Measurements from ENCODE around the gene RASSF4. TPM values are rescaled to one million over a fixed set of nuclear protein-coding genes. Genes with fewer than 3 reads are reported as not detected.
"Not testable (repeated sequence)": the region's sequence is repeated elsewhere in the genome, so short reads cannot be mapped to it uniquely, and the experiment has no call there.

The RASSF4 gene
- total and polyA plus RNA-seq, 3 experiments from 2014 or later: 0.85 to 2.8 (median 2.8) TPM

GRCh38 chr10:45003432-45004000 is 43.9 kb downstream of the RASSF4 start:
- Histone ChIP-seq H3K36me3 (ENCODE audit: insufficient read depth, low read length) (peaks cover 9% of the 10 kb centered on the region), H3K4me3 (ENCODE audit: low read length) (no peak overlapping the region), H3K4me1 (ENCODE audit: insufficient read depth, low read length) (peaks cover 22% of the 10 kb centered on the region), H3K9me3 (ENCODE audit: low read length) (no peaks in the 10 kb centered on the region), H3K27me3 (ENCODE audit: insufficient read depth, low read length, poor library complexity, severe bottlenecking) (no peaks in the 10 kb centered on the region), H3K27ac (ENCODE audit: low read depth, low read length) (no peak overlapping the region)
- Mint-ChIP-seq H3K27me3 (peaks cover 0 to 2% of the 10 kb centered on the region in 2 donors), H3K9me3 (peaks cover 0 to 18% (median 9%) of the 10 kb centered on the region in 5 donors), H3K27ac (peak overlapping the region in 6 of 8 donors; percentile 19 to 94 (median 65)), H3K4me3 (peak overlapping the region in 3 of 7 donors; percentile 44 to 88 (median 46)), H3K4me1 (peaks cover 37 to 52% (median 40%) of the 10 kb centered on the region in 3 donors), H3K36me3 (peaks cover 14 to 36% (median 32%) of the 10 kb centered on the region in 3 donors)
- ChIA-PET POLR2A (no interaction called here), CTCF (interaction anchor here (0.7 to 1.3 kb wide), 3 partner anchors 9 to 36 kb away, joined by 3 to 6 read pairs (median 3); no protein-coding TSS in a partner anchor)
- DNase-seq: no peak

DNA sequence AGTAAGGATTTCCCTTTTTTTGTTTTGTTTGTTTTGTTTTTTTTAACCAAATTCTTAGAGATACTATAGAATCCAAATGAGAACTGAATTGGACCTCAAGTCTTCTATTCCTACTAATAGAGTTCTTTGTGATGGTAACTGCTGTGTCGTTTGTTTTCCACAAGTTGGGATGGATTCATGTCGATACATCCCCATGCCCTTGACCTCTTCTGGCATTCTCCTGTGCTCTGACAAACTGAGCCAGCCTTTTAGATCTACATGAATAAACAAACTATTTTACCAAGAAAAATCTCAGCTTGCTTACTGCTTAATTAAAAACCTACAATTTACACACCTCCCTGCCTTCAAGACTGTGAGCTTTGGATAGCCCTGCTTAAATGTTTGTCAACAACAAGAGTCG is 45.1 kb downstream of the RASSF4 start:
- ChIA-PET POLR2A (no interaction called here), CTCF (interaction anchor here (0.8 kb wide), 1 partner anchor 72 kb away, joined by 4 read pairs; no protein-coding TSS in a partner anchor)
- H3K36me3 Mint-ChIP-seq: peaks cover 14 to 36% (median 32%) of the 10 kb centered on the region in 3 donors
- peak overlapping the region in 3 of 8 donors; percentile 22 to 50 (median 45) for H3K27ac Mint-ChIP-seq
- peaks cover 36 to 50% (median 37%) of the 10 kb centered on the region in 3 donors for H3K4me1 Mint-ChIP-seq
- peaks cover 22% of the 10 kb centered on the region for H3K4me1 ChIP-seq (ENCODE audit: insufficient read depth, low read length)
- H3K27me3 ChIP-seq (ENCODE audit: insufficient read depth, low read length, poor library complexity, severe bottlenecking): no peaks in the 10 kb centered on the region
- no peak for DNase-seq
- H3K9me3 Mint-ChIP-seq: peaks cover 0 to 18% (median 9%) of the 10 kb centered on the region in 5 donors
- peaks cover 9% of the 10 kb centered on the region for H3K36me3 ChIP-seq (ENCODE audit: insufficient read depth, low read length)
- peaks cover 0 to 2% of the 10 kb centered on the region in 2 donors for H3K27me3 Mint-ChIP-seq
- no peaks in the 10 kb centered on the region for H3K9me3 ChIP-seq (ENCODE audit: low read length)
- H3K4me3 Mint-ChIP-seq: no peak overlapping the region
- H3K4me3 ChIP-seq (ENCODE audit: low read length): no peak overlapping the region
- no peak overlapping the region for H3K27ac ChIP-seq (ENCODE audit: low read depth, low read length)

DNA sequence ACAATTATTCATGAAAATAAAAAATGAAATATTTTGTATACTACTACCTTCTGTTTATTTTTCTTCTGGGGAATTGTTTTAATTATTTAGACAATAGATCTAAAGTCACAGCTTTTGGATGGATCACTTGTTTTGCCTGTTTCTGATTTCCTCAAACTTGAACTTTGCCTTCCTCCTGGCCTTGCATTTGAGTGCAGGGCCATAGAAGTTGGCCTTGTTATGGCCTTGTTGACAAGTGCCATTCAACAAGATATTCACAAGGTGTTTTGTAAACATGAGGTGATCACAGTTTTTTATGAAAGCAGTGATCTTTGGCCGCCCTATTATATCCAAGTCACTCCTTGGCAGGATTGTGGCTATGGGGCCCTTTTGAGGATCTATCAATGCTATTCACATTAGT is 45.7 kb downstream of the RASSF4 start:
- CTCF ChIA-PET: interaction anchor here (0.8 kb wide), 1 partner anchor 72 kb away, joined by 4 read pairs; no protein-coding TSS in a partner anchor
- POLR2A ChIA-PET: no interaction called here

GRCh38 chr10:45006276-45007030 is 46.9 kb downstream of the RASSF4 start:
- Mint-ChIP-seq H3K27ac (peak overlapping the region in 4 of 8 donors; percentile 9 to 72 (median 37)), H3K27me3 (no peaks in the 10 kb centered on the region), H3K4me1 (peaks cover 24 to 35% (median 24%) of the 10 kb centered on the region in 3 donors), H3K36me3 (peaks cover 14 to 32% (median 32%) of the 10 kb centered on the region in 3 donors), H3K9me3 (peaks cover 0 to 18% (median 9%) of the 10 kb centered on the region in 5 donors), H3K4me3 (no peak overlapping the region)
- Histone ChIP-seq H3K27me3 (ENCODE audit: insufficient read depth, low read length, poor library complexity, severe bottlenecking) (no peaks in the 10 kb centered on the region), H3K4me1 (ENCODE audit: insufficient read depth, low read length) (peaks cover 13% of the 10 kb centered on the region), H3K9me3 (ENCODE audit: low read length) (no peaks in the 10 kb centered on the region), H3K27ac (ENCODE audit: low read depth, low read length) (no peak overlapping the region), H3K36me3 (ENCODE audit: insufficient read depth, low read length) (peaks cover 9% of the 10 kb centered on the region), H3K4me3 (ENCODE audit: low read length) (no peak overlapping the region)
- ChIA-PET CTCF (no interaction called here), POLR2A (interaction anchor here (0.6 kb wide), 1 partner anchor 1757 kb away, joined by 3 read pairs; no protein-coding TSS in a partner anchor)
- DNase-seq: no peak

More for the DNA sequence above, 45.7 kb downstream of the RASSF4 start:
- Histone ChIP-seq H3K4me1 (ENCODE audit: insufficient read depth, low read length) (peaks cover 18% of the 10 kb centered on the region), H3K27ac (ENCODE audit: low read depth, low read length) (no peak overlapping the region), H3K27me3 (ENCODE audit: insufficient read depth, low read length, poor library complexity, severe bottlenecking) (no peaks in the 10 kb centered on the region), H3K36me3 (ENCODE audit: insufficient read depth, low read length) (peaks cover 9% of the 10 kb centered on the region), H3K4me3 (ENCODE audit: low read length) (no peak overlapping the region), H3K9me3 (ENCODE audit: low read length) (no peaks in the 10 kb centered on the region)
- DNase-seq: no peak
- H3K9me3 Mint-ChIP-seq: peaks cover 0 to 18% (median 9%) of the 10 kb centered on the region in 5 donors
- no peak overlapping the region for H3K4me3 Mint-ChIP-seq
- peak overlapping the region in 2 of 8 donors; percentile 23 to 86 for H3K27ac Mint-ChIP-seq
- H3K36me3 Mint-ChIP-seq: peaks cover 14 to 36% (median 32%) of the 10 kb centered on the region in 3 donors
- H3K27me3 Mint-ChIP-seq: no peaks in the 10 kb centered on the region
- peaks cover 30 to 44% (median 31%) of the 10 kb centered on the region in 3 donors for H3K4me1 Mint-ChIP-seq

- CTCF ChIA-PET: no interaction called here
- H3K4me3 ChIP-seq (ENCODE audit: low read length): no peak overlapping the region
Measured at GRCh38 chr10:45008524-45009161, 49.0 kb downstream of the RASSF4 start.

DNA sequence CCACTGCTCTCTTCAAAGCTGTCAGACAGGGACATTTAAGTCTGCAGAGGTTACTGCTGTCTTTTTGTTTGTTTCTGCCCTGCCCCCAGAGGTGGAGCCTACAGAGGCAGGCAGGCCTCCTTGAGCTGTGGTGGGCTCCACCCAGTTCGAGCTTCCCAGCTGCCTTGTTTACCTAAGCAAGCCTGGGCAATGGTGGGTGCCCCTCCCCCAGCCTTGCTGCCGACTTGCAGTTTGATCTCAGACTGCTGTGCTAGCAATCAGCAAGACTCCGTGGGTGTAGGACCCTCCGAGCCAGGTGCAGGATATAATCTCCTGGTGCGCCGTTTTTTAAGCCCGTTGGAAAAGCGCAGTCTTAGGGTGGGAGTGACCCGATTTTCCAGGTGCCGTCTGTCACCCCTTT is 55.0 kb downstream of the RASSF4 start:
- H3K4me1 ChIP-seq (ENCODE audit: insufficient read depth, low read length); H3K27me3 ChIP-seq (ENCODE audit: insufficient read depth, low read length, poor library complexity, severe bottlenecking); H3K27ac Mint-ChIP-seq; H3K9me3 Mint-ChIP-seq; H3K27ac ChIP-seq (ENCODE audit: low read depth, low read length); DNase-seq; H3K4me3 ChIP-seq (ENCODE audit: low read length); H3K4me1 Mint-ChIP-seq; H3K9me3 ChIP-seq (ENCODE audit: low read length); H3K27me3 Mint-ChIP-seq; H3K4me3 Mint-ChIP-seq; CTCF ChIA-PET; H3K36me3 Mint-ChIP-seq; POLR2A ChIA-PET; H3K36me3 ChIP-seq (ENCODE audit: insufficient read depth, low read length): not testable (repeated sequence)

More at GRCh38 chr10:45008524-45009161, 49.0 kb downstream of the RASSF4 start:
- Mint-ChIP-seq H3K36me3 (peaks cover 10 to 19% (median 19%) of the 10 kb centered on the region in 3 donors), H3K27me3 (no peaks in the 10 kb centered on the region), H3K4me3 (no peak overlapping the region), H3K9me3 (peaks cover 0 to 9% (median 4%) of the 10 kb centered on the region in 5 donors), H3K27ac (no peak overlapping the region), H3K4me1 (peaks cover 7 to 13% (median 8%) of the 10 kb centered on the region in 3 donors)
- Histone ChIP-seq H3K4me1 (ENCODE audit: insufficient read depth, low read length) (no peaks in the 10 kb centered on the region), H3K9me3 (ENCODE audit: low read length) (no peaks in the 10 kb centered on the region), H3K27me3 (ENCODE audit: insufficient read depth, low read length, poor library complexity, severe bottlenecking) (no peaks in the 10 kb centered on the region), H3K27ac (ENCODE audit: low read depth, low read length) (no peak overlapping the region), H3K36me3 (ENCODE audit: insufficient read depth, low read length) (peaks cover 6% of the 10 kb centered on the region)
- POLR2A ChIA-PET: no interaction called here
- peak in 2 of 5 donors; percentile 48 to 59 for DNase-seq

DNA sequence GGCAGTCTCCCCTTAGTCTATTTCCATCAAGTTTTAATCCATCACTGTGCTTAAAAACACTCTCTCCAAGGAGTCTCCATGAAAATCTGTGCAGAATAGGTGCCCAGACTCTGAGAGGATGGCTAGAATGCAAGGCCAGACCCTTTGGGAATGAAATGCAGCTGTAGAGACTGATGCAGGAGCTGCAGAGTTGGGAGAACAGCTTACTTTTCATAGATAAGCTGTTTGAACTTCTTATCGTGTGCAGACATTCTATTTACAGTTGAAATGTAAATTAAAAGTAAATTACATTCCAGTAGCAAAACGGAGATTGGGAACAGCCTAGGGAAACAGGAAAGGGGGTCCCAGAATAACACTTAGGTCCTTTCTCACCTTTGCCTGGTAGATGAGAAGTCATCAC is 56.0 kb downstream of the RASSF4 start:
- Mint-ChIP-seq H3K27ac (no peak overlapping the region), H3K27me3 (no peaks in the 10 kb centered on the region), H3K4me1 (no peaks in the 10 kb centered on the region), H3K9me3 (no peaks in the 10 kb centered on the region), H3K36me3 (no peaks in the 10 kb centered on the region), H3K4me3 (no peak overlapping the region)
- no peak for DNase-seq
- H3K36me3 ChIP-seq (ENCODE audit: insufficient read depth, low read length): no peaks in the 10 kb centered on the region
- no peak overlapping the region for H3K4me3 ChIP-seq (ENCODE audit: low read length)
- no peak overlapping the region for H3K27ac ChIP-seq (ENCODE audit: low read depth, low read length)
- H3K4me1 ChIP-seq (ENCODE audit: insufficient read depth, low read length): no peaks in the 10 kb centered on the region
- CTCF ChIA-PET: no interaction called here
- POLR2A ChIA-PET: no interaction called here
- H3K27me3 ChIP-seq (ENCODE audit: insufficient read depth, low read length, poor library complexity, severe bottlenecking): no peaks in the 10 kb centered on the region
- no peaks in the 10 kb centered on the region for H3K9me3 ChIP-seq (ENCODE audit: low read length)

Measured in CD8-positive, alpha-beta memory T cell (primary cell).